ENCODE measurements around the gene HELZ2.

- TF ChIP-seq SMC3 (IDR thresholded peaks at IDR 0.05; ENCODE audit: low read depth, low read length): no peak
- no peak for TF ChIP-seq MEF2A (IDR thresholded peaks at IDR 0.05; ENCODE audit: borderline replicate concordance, low read depth)
- TF ChIP-seq RFX5 (IDR thresholded peaks at IDR 0.05; ENCODE audit: low read length): no peak
Observed at GRCh38 chr20:63617092-63617875, 43.2 kb upstream of the HELZ2 start.

All from SK-N-SH (cell line).